GM12875 (cell line): ENCODE measurements around the gene MYO5B.

Source experiments
- H3K4me3 ChIP-seq: one replicate; pipeline ENCODE4 v1.5.1; 2011; ENCODE audit warnings: low read depth, low read length, control low read depth
- TF ChIP-seq, protein P1 (sequence below): IDR thresholded peaks from 2 replicates; pipeline ENCODE4 v1.5.1; 2011; ENCODE audit warnings: low read depth, mild to moderate bottlenecking, control low read depth, inconsistent platforms, low read length, moderate library complexity, borderline replicate concordance; ENCODE audit not compliant: insufficient read depth

The MYO5B gene

DNA sequence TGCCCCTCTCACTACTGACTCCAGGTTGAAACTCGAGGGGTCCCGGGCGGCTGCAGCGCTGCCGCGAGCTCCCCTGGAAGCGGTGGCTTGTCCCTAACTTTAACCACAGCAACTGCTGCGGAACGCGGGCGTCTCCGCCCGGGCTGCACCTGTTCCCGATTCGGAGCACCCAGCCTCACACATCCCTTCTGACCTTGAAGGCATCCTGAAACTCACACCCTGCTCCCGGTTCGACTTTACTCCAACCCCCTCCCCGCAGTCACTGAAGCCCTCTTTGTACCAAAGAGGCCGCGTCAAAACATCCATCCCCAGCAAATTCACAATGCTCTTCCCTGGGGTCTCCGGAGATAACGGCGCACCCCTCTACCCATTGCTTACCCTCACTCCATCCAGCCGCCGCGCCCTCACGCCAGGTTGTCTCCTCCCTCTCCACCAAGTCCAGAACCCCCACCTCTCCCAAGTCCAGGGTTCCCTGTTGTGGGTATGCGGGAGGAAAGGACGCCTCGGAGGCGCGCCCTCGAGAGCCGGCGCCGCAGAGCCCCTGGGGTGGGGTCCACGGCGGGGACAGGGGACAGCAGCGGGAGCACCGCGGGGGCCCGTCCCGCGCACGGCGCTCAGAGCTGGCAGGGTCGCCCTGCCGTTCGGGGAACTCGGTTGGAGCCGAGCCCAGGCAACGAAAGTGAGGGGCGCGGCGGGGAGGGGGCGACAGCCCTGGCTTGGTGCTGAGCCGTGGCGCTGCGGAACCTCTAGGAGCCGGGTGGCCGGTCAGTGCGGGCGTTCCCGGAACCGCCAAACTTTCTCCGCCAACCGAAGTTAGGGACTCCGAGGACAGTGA lies 934 bp downstream of the MYO5B start:
- H3K4me3 ChIP-seq: no peak overlapping the region

DNA sequence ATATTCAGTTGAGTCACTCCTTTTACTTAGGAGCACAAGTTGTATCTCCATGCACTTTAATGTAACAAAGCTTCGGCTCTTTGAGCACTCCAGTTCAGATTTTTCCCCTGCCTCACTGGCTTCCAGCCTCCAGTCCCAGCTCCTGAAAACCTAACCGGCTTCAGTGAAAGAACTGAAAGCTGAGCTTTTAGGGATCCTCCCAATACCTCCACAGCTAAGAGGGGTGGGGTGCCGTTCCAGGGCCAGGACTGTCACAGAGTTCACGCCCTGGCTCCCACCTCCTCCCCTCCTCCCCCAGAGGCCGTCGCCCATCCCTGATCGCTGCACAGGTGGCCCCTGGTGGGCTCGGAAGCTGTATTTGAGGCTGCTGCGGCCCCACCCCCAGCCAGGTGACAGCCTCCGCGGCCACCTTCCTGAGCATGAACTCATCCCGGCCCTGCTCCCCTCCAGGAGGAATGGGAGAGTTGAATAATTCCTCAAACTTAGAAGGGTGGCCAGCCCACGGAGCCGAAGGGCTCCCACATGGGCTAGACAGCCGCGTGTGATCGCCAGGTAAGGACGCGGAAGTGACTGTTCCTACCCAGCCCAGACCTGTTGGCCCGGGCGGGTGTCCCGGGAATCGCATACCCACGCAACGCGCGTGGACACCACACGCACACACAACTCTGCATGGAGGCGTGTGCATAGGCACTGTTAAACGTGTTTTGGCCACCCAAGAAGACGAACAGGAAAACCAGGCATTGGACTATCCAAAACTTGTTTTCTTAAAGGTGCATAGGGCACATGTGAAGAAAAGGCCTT lies 1.8 kb downstream of the MYO5B start:
- TF ChIP-seq, protein P1, sequence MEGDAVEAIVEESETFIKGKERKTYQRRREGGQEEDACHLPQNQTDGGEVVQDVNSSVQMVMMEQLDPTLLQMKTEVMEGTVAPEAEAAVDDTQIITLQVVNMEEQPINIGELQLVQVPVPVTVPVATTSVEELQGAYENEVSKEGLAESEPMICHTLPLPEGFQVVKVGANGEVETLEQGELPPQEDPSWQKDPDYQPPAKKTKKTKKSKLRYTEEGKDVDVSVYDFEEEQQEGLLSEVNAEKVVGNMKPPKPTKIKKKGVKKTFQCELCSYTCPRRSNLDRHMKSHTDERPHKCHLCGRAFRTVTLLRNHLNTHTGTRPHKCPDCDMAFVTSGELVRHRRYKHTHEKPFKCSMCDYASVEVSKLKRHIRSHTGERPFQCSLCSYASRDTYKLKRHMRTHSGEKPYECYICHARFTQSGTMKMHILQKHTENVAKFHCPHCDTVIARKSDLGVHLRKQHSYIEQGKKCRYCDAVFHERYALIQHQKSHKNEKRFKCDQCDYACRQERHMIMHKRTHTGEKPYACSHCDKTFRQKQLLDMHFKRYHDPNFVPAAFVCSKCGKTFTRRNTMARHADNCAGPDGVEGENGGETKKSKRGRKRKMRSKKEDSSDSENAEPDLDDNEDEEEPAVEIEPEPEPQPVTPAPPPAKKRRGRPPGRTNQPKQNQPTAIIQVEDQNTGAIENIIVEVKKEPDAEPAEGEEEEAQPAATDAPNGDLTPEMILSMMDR: no peak
- no peak overlapping the region for H3K4me3 ChIP-seq

More for the DNA sequence above, 934 bp downstream of the MYO5B start:
- TF ChIP-seq, protein P1: no peak

DNA sequence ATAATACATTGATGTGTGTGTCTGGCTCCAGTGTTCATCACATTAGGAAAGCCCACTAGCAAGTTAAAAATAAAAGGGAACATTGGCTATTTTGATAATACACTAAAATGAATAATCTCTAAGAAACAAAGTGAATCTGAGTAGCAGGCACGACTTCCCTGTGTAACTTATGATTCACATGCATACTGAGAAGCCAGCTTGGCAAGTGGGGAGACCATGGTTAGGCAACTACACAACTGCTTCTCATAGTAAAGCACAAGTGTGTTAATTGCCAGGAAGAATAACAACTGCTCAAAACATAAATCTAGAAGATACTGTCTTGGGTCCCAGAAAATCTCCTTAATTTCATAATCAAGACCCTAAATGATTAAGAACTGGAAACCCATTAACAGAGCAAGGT lies 4.0 kb downstream of the MYO5B start:
- TF ChIP-seq, protein P1: no peak
- no peak overlapping the region for H3K4me3 ChIP-seq

DNA sequence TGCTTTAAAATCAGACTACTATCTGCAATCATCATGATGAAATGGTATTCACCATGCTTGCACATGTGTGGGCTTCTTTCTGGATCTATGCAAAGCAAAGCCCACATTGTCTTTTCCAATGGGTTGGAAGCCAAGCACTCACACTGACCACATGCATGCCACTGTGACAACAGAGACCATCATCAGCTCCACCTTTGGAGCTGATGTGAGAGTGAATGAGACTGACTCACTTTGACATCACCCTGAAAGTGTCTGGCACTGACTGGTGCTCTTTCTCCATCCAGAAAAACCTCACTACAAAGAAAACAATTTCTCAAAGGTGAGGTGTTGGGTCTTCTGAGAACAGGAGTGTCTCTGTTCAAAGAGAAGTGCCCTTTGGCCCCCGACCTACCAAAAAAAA lies 4.7 kb downstream of the MYO5B start:
- TF ChIP-seq, protein P1: no peak
- no peak overlapping the region for H3K4me3 ChIP-seq

DNA sequence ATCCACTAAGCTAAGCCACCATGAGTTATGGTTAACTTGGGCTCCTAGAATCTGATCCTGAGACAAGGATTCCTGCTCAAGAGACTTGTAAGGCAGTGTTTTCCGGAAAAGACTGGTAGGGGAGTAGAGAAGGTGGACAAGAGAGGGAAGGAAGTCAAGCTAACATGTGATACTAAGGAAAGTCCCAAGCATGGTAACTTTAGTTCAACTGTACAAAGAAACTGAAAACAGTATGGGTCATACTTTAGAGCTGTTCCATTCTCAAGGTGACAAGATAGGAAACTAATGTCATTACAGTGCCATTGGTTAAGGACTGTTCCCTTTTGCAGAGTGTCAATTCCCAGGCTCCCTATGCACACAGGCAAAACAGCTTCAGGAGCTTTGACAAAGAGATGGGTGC lies 5.8 kb downstream of the MYO5B start:
- TF ChIP-seq, protein P1: no peak
- H3K4me3 ChIP-seq: no peak overlapping the region

DNA sequence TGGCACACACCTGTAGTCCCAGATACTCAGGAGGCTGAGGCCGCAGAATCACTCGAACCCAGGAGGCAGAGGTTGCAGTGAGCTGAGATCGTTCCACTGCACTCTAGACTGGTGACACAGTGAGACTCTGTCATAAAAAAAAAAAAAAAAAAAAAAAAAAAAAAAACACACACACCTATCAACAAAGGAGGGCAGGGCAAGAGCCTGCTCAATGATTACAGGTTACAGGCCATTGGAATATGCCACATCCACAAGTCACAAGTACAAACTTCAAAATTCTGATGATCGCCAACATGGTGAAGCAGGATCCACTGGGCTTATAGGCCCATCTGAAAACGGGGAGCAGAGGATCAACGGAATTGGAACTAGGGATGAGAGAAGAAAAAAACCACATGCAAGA lies 6.3 kb downstream of the MYO5B start:
- no peak overlapping the region for H3K4me3 ChIP-seq
- TF ChIP-seq, protein P1: no peak
